ENCODE results near the gene ZSCAN10.

- no peak for TF ChIP-seq CTCF (IDR thresholded peaks at IDR 0.05)
- no peak for TF ChIP-seq POLR2A (IDR thresholded peaks at IDR 0.05)
Observed at GRCh38 chr16:3089717-3090592, 9.1 kb downstream of the ZSCAN10 start.

Data from thyroid gland (tissue), 4 donors.